8988T (cell line): ENCODE results near the gene TH.

Experiments
- DNase-seq: peaks from one replicate; pipeline ENCODE4 v3.0.0; 2011

TH gene

DNA sequence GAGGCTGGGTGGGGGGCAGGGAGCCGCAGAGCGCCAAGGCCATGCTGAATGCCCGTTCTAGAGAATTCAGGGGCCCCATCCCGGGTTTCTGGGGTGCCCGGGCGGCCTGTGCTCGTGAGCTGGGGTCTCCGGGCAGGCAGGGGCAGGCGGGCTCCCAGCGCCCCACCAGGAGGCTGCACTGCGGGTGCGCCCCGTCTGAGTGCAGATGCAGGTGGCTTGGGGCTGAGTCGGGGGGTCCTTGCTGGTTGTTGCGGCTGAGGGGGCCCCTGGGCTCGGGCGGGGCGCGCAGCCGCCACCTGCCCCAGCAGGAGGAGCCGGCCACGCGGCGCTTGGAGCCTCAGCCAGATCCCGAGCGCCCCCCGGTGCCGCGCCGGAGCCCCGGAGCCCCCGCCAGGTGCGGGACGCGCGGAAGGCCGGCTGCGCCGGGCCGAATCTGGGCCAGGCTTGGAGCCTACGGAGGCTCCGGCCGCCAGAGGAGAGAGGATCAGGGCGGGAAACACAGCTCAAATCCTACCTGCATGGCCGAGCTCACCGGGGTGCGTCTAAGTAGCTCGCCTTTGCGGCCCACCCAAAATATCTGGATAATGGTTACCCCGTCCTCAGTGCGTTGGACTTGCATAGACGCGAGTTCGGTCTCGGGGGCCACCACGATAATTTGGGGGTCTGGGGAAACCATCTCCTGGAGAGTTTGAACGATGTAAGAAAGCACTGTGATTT, 31.8 kb downstream of the TH start:
- no peak for DNase-seq

DNA sequence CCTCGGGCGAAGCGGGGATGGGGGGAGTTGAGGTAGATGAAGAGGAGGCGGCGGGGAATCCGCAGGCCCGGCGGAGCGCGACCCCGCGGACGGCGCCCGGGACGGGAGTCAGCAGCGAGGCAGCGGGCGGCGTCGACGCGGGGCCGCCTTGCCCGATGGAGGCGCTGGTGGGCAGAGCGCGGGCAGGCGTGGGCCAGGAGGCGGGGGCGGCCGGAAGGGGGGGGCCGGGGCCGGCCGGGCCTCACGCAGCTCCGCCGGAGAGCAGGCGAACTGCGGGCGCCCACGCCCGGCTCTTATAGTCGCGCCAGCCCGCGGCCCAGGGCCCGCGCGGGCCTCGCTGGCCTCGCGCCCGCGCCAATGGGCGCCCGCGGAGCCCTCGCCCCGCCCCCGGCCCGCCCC, 32.5 kb downstream of the TH start, which contains the start of gene IGF2:
TSS of gene IGF2 (minus strand) at position 267 of the 399 bp plus-strand sequence. CDS start 3,866 bp downstream, outside the sequence.
- no peak for DNase-seq

DNA sequence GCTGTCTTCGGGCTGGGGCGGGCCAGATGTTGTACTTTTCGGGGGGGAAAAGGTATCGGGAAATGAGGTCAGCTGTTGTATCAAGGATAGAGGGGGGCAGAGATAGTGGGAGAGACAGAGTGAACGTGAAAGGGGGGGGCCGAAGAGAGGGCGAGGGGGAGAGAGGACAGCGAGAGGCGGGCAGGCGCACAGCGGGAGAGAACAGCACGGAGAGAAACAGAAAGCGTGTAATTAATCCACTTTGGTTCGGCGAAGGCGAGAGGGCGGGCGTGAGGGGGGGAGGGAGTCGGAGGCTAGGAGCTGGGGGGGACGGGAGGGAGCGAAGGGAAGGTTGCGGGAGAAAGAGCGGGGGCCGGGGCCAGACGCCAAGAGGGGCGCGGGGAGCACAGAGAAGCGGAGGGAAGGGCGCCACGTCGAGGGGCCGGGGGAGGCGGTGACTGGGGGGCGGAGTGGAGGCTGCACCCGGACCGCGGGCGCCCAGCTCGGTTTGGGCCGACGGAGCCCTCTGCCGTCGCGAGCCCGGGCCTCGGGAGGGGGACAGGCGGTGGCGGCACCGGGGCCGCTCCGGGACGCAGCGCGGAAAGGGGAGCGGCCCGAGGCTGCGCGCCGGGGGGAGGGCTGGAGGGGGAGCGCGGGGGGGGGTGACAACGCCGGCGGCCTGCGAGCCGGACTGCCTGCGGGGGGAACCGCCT, 33.0 kb downstream of the TH start:
- DNase-seq: no peak

DNA sequence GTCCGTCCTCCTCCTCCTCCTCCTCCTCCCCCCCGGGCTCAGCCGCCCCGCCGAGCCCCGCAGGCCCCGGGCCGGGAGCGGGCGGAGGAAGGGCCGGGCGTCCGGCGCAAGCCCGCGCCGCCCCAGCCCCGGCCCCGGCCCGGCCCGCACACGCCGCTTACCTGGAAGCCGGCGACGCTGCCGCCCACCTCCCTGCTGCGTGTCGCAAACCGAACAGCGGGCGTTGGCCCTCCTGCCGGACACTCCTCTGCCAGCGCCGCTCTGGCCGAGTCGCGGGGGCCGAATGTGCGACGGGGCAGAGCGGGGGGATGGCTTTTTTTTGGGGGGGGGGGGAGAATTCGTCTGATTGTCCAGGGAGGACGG, 33.6 kb downstream of the TH start:
- peak; percentile 91 for DNase-seq

GRCh38 chr11:2137202-2138067, 34.2 kb downstream of the TH start:
- peak; percentile 100 for DNase-seq

- DNase-seq: no peak
Measured at GRCh38 chr11:2136952-2137201, 34.7 kb downstream of the TH start.

- no peak for DNase-seq
Measured at GRCh38 chr11:2136209-2136951, 35.2 kb downstream of the TH start.

- DNase-seq: no peak
Measured at GRCh38 chr11:2135648-2136201, 35.9 kb downstream of the TH start.

DNA sequence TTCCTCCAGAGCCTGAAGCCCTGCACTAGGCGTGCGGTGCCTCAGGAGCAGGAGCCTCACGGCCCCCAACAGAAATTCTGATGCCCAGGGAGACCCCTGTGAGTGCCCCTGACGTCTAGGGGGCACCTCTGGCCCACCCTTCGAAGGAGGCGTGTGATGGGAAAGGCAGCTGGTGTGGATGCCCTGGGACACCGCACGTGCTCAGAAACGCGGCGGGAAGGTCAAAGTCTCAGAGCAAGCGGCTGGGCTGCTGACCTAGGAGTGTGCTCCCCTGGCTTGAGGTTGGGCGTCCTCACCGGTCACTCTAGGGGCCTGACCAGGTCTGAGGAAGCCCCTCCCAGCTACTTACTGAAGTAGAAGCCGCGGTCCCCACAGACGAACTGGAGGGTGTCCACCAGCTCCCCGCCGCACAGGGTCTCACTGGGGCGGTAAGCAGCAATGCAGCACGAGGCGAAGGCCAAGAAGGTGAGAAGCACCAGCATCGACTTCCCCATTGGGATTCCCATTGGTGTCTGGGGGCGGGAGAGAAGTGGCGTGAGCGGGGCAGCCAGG, 36.5 kb downstream of the TH start:
- DNase-seq: no peak

DNA sequence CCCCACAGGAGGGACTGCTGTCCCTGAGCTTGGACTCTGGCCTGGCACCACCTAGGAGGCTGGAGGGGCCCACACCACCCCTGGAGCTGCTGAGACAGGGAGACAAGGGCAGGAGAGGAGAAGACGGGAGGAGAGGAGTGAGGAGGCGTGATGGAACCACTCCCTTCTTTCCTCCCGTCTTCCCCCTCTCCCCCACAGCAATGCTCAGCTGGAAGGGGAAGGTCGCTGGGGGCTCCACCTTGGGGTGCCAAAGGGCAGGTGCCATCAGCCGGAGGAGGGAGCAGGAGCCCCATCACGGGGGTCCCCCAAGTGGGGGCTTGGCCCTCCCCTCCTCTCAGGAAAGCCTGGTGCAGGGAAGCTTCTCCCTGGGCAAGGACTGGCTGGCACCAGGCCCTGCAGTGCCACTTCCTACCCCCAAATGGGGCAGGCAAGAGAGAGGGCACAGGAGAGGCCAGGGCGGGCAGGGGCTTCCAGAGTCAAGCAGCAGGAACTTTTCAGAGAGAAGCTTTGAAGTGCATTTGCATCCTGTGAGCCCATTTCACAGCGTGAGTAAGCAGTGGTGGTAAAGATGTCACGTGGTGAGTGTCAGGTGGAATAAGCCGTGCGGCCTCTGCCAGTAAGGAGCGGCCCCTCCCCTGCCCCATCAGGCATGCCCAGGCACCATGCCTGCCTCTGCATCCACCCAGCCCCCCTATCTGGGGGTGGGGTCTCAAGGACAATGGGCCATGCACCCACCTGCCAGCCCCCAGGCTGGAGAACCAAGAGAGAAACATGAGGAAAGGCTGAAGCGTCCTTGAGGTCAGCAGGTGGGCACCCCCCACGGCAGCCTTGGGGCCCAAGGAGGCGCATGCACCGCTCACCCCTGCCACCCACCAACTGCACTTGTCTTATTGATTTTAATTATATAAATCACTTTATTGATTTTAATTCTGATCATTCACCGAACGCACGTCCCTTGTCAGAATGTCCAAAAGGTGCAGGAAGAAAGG, 37.3 kb downstream of the TH start:
- DNase-seq: no peak

- DNase-seq: no peak
Measured at GRCh38 chr11:2133241-2134021, 38.2 kb downstream of the TH start.

DNA sequence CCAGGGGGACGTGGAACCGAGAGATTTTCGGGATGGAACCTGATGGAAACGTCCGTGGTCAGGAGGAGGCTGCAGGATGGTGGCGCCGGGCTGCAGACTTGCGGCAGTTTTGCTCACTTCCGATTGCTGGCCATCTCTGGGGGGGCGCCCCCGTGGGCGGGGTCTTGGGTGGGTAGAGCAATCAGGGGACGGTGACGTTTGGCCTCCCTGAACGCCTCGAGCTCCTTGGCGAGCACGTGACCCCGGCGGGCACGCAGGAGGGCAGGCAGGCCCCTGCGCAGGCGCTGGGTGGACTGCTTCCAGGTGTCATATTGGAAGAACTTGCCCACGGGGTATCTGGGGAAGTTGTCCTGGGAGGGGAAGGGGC, 38.8 kb downstream of the TH start:
- no peak for DNase-seq

- DNase-seq: no peak
Measured at GRCh38 chr11:2132246-2132645, 39.4 kb downstream of the TH start.

DNA sequence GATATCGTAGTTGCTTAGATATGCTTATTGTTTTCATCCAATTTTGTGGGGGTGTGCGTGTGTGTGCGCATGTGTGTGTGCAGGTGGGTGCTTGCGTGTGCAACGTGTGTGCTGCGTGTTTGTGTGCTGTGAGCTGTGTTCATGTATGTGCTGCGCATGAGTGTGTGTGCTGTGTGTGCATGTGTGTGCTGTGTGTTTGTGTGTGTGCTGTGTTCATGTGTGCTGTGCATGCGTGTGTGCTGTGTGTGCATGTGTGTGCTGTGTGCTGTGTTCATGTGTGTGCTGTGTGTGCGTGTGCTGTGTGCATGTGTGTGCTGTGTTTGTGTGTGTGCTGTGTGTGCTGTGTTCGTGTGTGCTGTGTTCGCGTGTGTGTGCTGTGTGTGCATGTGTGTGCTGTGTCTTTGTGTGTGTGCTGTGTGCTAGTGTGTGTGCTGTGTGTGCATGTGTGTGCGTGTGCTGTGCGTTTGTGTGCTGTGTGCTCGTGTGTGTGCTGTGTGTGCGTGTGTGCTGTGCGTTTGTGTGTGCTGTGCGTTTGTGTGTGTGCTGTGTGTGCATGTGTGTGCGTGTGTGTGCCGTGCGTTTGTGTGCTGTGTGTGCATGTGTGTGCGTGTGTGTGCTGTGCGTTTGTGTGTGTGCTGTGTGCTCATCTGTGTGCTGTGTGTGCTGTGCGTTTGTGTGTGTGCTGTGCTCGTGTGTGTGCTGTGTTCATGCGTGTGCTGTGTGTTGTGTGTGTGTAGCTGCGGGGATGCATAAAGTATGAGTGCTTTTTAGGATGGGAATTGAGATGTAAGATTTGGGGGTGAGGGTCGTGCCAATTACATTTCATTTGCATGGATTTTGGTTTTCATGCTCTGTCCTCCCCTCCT, 40.0 kb downstream of the TH start:
- no peak for DNase-seq

- no peak for DNase-seq
Measured at GRCh38 chr11:2130881-2131352, 40.7 kb downstream of the TH start.

- DNase-seq: no peak
Measured at GRCh38 chr11:2129699-2130366, 41.8 kb downstream of the TH start.

DNA sequence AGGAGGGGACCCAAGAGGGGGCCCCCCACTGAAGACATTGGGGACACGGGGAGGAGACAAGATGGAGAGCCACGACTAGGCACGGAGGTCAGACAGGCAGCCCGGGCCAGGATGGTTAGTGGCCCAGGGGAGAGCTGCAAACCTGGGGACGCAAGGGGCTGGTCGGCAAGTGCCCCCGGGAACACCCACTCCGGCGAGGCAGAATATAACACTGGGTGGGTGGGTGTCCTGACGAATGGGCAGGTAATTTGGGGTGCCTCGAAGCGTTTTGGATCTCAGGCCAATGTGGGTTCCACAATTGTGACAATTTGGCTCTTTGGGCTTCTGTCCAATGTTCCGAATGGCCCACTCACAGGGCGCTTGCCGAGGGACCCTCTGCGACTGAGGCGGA, 42.3 kb downstream of the TH start:
- no peak for DNase-seq

DNA sequence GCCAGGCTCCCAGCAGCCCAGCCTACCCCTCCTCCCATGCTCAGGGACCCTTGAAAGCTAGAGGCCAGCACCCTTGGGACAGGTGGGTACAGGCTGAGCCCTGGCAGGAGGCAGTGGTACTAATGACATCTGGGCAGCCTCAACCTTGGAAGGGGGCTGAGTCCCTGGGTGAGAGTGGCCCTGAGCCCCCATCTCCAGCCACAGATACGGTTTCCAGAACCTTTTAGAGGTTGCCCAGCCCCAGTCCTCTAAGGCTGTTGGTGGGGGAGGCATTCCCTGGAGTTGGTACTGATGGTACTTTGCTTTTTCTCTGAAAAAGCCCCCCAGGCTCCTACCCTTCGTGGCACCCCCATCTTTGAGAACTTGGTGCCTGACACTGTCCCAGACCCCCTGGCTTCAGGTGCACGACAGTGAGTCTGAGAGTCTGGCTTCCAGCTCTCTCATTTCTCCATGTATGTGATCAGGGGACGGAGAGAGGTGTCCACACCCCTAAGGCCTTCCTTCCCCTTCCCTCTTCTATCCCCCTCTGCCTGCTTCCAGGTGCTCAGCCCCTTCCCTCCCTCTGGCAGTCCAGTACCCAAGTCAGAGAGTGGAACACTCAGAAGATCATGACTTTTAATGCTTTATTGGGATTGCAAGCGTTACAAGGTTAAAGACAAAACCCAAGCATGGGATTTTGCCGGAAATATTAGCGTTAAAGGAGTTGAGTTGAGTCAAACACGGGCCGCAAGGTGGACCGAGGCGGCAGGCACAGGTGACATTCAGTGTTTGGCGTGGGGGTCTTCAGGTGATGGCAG, 42.9 kb downstream of the TH start:
- no peak for DNase-seq
